WERI-Rb-1 (cell line): Measurements from ENCODE around the gene RICTOR.

Source experiments
- DNase-seq: peaks from one replicate; pipeline ENCODE4 v3.0.0-alpha.2; 2020
- H3K27ac ChIP-seq: fragments of 250-450 bp; sonication (Bioruptor Pico); 2 replicates; pipeline ENCODE4 v1.5.1; 2020; ENCODE audit warnings: mild to moderate bottlenecking, moderate library complexity
- H3K27me3 ChIP-seq: fragments of 250-450 bp; sonication (Bioruptor Pico); 2 replicates; pipeline ENCODE4 v1.5.1; 2021; ENCODE audit warnings: mild to moderate bottlenecking, low read depth, moderate library complexity; ENCODE audit not compliant: insufficient read depth, severe bottlenecking
- H3K36me3 ChIP-seq: fragments of 250-450 bp; sonication (Bioruptor Pico); 2 replicates; pipeline ENCODE4 v1.5.1; 2020; ENCODE audit warnings: mild to moderate bottlenecking, moderate library complexity
- H3K4me3 ChIP-seq: 2 replicates; pipeline ENCODE4 v1.5.1; 2011; ENCODE audit warnings: low read depth, mild to moderate bottlenecking, control low read depth, low read length
- H3K9me3 ChIP-seq: fragments of 250-450 bp; sonication (Bioruptor Pico); 2 replicates; pipeline ENCODE4 v1.5.1; 2021; ENCODE audit warnings: mild to moderate bottlenecking, moderate library complexity; ENCODE audit not compliant: severe bottlenecking
- CTCF ChIP-seq: IDR thresholded peaks from 2 replicates; pipeline ENCODE4 v1.5.1; 2011; ENCODE audit warnings: low read depth, mild to moderate bottlenecking, control low read depth, inconsistent platforms, low read length

Gene RICTOR

GRCh38 chr5:38922199-38922598 is 152.0 kb downstream of the RICTOR start:
- Histone ChIP-seq H3K27ac (no peak overlapping the region), H3K36me3 (no peaks in the 10 kb centered on the region)
- peak; percentile 89 for TF ChIP-seq CTCF

GRCh38 chr5:38921174-38921573 is 153.0 kb downstream of the RICTOR start:
- Histone ChIP-seq H3K9me3 (no peaks in the 10 kb centered on the region), H3K36me3 (no peaks in the 10 kb centered on the region), H3K27me3 (no peaks in the 10 kb centered on the region), H3K4me3 (no peak overlapping the region), H3K27ac (no peak overlapping the region)
- DNase-seq, result no peak
- no peak for TF ChIP-seq CTCF

More at GRCh38 chr5:38922199-38922598, 152.0 kb downstream of the RICTOR start:
- no peaks in the 10 kb centered on the region for H3K9me3 ChIP-seq
- H3K27me3 ChIP-seq, result no peaks in the 10 kb centered on the region
- no peak overlapping the region for H3K4me3 ChIP-seq
- DNase-seq, result peak; percentile 62

GRCh38 chr5:38916802-38917201 is 157.4 kb downstream of the RICTOR start:
- H3K9me3 ChIP-seq, result no peaks in the 10 kb centered on the region
- no peak overlapping the region for H3K27ac ChIP-seq
- no peak for DNase-seq
- no peaks in the 10 kb centered on the region for H3K36me3 ChIP-seq
- H3K27me3 ChIP-seq, result no peaks in the 10 kb centered on the region
- no peak overlapping the region for H3K4me3 ChIP-seq
- no peak for TF ChIP-seq CTCF

GRCh38 chr5:38913714-38914113 is 160.5 kb downstream of the RICTOR start:
- no peak for DNase-seq
- H3K36me3 ChIP-seq, result no peaks in the 10 kb centered on the region
- no peak for TF ChIP-seq CTCF
- no peaks in the 10 kb centered on the region for H3K9me3 ChIP-seq
- H3K27me3 ChIP-seq, result no peaks in the 10 kb centered on the region
- no peak overlapping the region for H3K27ac ChIP-seq
- H3K4me3 ChIP-seq, result no peak overlapping the region

- Histone ChIP-seq H3K27me3 (no peaks in the 10 kb centered on the region), H3K27ac (no peak overlapping the region), H3K9me3 (no peaks in the 10 kb centered on the region), H3K36me3 (no peaks in the 10 kb centered on the region), H3K4me3 (no peak overlapping the region)
- TF ChIP-seq CTCF, result no peak
- no peak for DNase-seq
These were observed 162.3 kb downstream of the RICTOR start for GRCh38 chr5:38911933-38912332.

GRCh38 chr5:38906503-38906902 is 167.7 kb downstream of the RICTOR start:
- no peak overlapping the region for H3K27ac ChIP-seq
- H3K27me3 ChIP-seq, result no peaks in the 10 kb centered on the region
- no peaks in the 10 kb centered on the region for H3K36me3 ChIP-seq
- peaks cover 3% of the 10 kb centered on the region for H3K9me3 ChIP-seq
- no peak overlapping the region for H3K4me3 ChIP-seq
- DNase-seq, result no peak
- no peak for TF ChIP-seq CTCF
